GM12873 (cell line): ENCODE results near the gene PKD2L1.

Source experiments
- CTCF ChIP-seq: IDR thresholded peaks from 2 replicates; pipeline ENCODE4 v1.5.1; 2012; ENCODE audit warnings: low read depth, mild to moderate bottlenecking, moderate library complexity, low read length, control low read depth; ENCODE audit not compliant: insufficient read depth; ENCODE audit errors: missing control alignments

The PKD2L1 gene

DNA sequence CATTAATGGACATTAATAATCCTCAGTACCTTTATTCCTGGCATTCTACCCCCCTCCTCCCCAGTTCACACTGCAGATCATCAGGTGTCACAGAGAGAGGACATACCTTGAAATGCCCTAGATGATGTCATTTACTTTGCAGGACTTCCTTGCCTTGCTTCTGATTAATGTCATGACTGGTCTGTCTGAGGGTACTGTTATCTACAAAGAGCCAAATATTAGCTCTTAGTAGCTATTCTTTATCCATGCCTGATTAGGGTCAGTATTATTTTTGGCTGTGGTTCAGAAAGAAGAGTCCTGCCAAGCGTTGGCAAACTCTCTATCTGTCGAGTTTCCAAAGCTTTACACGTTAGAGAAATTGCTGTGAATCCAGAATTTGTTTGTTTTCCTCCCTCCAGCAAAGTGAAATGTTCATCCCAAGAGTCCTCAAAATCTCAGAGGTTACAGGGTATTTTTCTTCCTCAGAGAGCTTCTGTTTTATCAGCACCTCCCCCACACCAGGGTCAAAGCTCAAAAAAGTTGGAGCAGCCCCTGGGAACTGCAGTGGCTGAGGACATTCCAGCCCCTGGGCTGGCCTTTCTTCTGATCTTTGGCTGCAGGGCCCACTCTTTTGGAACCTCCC is 29.6 kb upstream of the PKD2L1 start:
- no peak for TF ChIP-seq CTCF

DNA sequence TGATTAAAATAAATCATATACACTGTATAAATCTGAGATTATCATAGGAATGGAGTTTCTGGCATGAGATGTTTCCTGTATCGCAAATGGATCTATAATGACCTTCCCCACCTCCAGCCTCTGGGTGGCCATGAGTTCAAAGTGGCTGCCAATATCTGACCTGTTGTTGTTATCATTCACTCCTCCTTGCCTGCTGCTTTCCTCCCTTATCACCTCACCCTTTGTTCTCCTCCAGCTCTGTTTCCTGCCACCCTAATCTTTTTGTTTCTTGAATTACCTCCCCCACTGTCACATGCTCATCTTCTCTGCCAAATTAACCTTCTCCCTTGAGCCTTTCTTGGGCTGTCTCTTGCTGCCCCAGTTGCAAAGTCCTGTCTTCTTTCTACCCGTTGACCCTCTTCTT is 29.0 kb upstream of the PKD2L1 start:
- no peak for TF ChIP-seq CTCF

DNA sequence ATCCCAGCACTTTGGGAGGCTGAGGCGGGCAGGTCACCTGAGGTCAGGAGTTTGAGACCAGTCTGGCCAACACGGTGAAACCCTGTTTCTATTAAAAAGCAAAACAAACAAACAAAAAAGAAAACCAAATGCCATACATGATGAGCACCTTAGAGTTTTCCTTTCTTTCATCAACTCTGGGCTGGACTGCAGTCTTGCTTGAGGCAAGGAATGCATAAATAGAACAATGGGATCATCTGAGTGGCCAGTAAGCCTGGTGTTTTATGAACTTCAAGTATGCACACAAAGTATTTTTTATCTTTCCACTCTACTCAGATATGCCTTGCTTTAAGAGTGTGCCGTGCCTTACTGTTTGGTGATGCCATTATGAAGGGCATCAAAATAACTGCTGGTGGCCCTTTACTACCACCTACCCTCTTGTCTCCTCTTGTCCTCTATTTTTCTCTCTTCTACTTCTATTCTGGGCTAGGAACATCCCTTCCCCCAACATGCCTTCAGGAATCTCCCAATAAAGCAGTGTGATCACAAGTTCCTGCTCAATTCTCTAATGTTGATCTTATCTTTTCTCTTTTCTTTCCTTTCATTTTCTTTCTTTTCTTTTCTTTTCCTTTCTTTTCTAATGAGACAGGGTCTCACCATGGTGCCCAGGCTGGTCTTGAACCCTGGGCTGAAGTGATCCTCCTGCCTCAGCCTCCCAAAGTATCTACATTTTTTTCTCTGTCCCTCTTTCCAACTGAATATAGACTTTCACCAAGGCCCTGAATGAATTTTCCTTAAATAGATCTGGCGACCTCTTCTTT is 27.2 kb upstream of the PKD2L1 start:
- no peak for TF ChIP-seq CTCF

- TF ChIP-seq CTCF = no peak
Observed at GRCh38 chr10:100356067-100357017, 26.3 kb upstream of the PKD2L1 start.

DNA sequence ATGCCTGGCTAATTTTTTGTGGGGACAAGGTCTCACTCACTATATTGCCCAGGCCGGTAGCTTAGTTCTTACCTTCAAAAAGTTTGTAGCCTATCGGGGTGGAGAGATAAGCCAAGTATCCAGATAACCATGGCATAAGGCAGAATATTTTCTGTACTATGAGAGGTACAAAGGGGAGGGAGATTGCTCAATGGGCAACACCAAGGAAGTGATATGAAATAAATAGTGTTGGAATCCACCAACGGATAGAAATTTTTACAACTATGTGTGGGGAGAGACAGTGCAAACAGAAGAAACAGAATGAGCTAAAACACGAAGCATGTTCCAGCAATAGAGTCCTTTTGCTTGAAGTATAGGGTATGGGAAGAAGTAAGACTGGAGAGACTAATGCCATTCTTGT is 25.1 kb upstream of the PKD2L1 start:
- TF ChIP-seq CTCF = no peak

- no peak for TF ChIP-seq CTCF
Observed at GRCh38 chr10:100353770-100354485, 23.9 kb upstream of the PKD2L1 start.
